HG03039 (cell line): ENCODE data around the gene C18orf63.

Experiments used
- ATAC-seq: cut with Tn5 transposase; IDR thresholded peaks from one replicate; pipeline ENCODE4 v1.9.1; 2021; ENCODE audit warnings: mild to moderate bottlenecking, moderate library complexity; ENCODE audit not compliant: unreplicated experiment

Gene C18orf63

DNA sequence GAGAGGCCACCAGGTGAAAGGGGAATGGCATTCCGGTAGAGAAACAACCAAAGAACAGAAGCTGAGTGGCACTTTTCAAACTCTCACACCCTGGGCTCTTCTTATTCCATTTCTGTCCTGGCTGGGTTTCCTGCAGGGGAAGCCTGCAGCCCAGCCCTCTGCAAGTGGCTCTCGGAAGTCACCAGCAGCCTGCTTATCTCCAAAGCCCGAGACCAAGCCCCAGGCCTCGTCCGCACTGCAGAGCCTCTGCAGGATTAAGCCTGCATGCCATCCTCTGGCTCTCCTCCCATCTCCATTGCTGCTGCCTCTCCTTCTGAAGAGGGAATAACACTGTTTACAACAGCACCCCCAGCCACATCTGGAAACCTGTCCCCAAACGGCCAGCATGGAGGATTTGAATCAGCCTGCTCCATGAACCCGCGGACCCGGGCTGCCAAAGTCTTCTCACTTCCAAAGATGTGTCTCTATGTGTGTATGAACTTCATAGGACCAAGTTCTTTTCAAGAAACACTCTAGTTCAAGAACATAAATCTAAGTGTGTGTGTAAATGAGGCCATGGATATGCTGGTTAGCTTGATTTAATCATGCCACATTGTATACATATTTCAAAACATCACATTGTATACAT lies 87.3 kb downstream of the C18orf63 start:
- ATAC-seq: no peak

DNA sequence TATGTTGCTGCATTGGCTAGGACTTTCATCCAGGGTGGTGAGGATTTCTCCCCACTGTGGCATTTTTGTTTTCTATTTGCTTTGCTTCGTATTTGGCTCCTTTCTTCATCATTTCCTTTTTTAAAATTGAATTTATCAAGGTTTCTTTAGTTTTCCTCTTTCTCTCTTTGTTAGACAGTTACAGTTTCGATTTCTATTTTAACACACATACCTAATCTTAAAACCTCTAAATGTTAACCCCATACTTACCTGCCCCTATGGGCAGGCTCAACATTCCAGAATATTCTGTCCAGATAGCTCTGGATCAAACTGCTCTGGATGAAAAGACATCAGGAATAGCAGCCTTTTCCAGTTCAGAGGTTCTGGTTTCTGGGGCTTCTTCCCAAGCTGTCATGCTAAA lies 92.2 kb downstream of the C18orf63 start:
- no peak for ATAC-seq
